NCI-H2196 (cell line): ENCODE data around the gene ITGA8.
"Not testable (repeated sequence)": the region's sequence is repeated elsewhere in the genome, so short reads cannot be mapped to it uniquely, and the experiment has no call there.

ENCODE experiments used
- DNase-seq: peaks from one replicate; lab custom pipeline; 2025; ENCODE audit not compliant: unreplicated experiment; lab: John Stamatoyannopoulos, UW

Gene ITGA8

DNA sequence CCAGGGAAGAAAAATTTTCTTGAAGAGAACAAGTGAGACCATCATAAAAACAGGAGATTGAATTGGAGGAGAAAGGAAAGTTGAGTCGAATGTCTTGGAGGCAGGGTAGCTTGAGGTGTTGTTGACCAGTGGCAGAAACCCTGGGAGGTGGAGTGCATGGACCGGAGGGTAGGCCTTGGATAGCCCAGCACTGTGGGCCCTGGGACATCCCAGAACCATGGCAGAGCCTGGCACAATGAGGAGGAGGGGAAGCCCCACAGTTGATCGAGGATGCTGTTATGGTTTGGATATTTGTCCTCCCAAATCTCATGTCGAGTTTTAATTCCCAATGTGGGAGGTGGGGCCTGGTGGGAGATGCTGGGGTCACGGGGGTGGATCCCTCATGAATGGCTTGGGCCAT lies 157.1 kb downstream of the ITGA8 start:
- DNase-seq = no peak

DNA sequence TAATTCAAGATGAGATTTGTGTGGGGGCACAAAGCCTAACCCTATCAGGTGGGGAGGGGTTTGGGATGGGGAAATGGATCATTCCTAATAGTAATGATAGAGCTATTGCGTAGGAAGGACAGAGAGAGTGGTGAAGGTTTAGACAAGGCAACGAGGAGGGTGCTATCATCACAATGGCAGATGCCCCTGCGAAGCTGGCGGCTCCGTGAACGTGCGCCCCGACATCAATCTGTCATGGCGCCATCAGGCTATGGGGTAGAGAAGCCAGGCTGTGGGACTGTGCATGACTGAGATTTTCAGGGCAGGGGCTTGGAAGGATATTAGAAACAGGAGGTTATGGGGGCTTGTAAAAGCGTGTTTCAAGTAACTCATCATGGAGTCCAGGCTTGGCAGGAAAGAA lies 157.6 kb downstream of the ITGA8 start:
- DNase-seq = no peak

DNA sequence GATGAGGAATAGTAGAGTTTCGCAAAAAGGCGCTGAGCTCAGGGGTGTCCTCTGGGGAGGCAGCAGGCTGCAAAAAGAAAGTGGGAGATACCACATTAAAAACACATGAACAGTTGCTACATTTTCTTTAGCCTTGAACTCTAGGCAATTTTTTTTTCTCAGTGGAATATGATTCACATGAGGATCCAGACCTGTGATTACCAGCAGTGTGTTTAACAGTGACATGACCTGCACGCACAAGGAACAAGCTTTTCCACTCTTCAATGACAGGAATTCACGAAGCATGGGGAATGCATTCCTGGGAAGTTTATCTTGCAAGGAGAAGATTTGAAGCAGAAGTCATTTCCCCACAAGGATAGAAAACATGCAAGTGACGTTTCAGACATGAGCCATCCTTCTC lies 161.6 kb downstream of the ITGA8 start:
- DNase-seq = no peak

DNA sequence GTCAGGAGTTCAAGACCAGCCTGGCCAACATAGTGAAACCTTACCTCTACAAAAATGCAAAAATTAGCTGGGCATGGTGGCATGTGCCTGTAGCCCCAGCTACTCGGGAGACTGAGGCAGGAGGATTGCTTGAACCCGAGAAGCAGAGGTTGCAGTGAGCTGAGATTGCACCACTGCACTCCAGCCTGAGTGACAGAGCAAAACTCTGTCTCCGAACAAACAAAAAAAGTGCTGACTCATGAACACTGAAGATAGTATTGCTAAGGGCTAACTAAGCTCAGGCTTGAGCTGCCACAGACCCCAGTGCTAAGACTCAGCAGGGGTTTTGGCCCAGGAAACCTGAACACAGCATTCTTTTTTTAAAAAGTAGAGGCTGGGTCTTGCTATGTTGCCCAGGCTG lies 162.6 kb downstream of the ITGA8 start:
- DNase-seq = not testable (repeated sequence)

DNA sequence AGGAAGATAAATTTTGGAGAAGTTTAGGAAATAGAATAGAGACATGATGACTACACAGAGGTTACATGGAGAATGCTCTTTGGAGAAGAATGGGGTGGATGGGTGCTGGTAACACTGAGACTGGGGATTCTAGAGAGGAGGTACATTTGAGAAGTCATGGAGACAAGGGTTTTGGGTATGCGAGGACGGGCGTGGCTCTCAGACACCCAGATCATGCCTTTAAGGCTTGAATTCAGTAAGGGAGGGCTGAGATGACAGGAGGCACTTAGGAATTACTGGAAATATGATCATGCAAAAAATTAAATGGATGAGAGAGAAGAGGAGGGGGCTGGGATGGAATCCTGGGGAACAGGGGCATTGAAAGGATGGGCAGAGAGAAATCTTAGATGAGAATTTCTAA lies 168.8 kb downstream of the ITGA8 start:
- no peak for DNase-seq

DNA sequence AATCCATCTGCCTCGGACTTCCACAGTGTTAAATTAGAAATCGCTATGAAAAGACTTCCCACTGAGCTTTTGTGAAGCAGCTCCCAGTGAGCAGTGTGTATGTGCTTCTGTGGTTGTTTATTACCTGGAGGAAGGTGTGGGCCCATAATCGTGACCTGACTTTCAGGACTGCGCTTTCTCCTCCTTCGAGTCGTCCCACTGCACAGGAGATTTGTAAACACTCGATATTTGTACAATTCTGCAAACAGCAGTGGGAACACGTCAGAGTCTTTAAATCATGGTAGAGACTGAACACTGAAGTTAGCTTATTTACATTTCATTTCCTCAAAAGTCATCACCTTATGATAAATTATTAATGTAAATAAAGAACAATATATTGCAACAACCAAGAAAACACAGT lies 171.4 kb downstream of the ITGA8 start:
- DNase-seq = no peak

DNA sequence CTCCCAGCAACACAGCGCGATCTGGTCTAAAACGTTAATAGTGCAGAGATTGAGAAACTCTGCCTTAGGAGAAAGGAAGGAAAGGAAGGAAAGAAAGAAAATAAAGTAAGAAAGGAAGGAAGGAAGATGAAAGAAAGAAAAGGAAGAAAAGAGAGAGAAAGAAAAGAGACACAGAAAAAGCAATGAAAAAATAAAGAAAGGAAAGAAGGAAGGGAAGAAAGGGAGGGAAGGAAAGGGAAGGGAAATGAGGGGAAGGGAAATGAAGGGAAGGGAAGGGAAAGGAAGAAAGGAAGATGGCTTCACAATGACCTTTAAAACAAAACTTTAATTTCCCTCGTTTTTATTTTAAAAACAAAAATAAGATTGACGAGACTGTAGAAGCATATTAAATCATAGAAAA lies 173.1 kb downstream of the ITGA8 start:
- no peak for DNase-seq

DNA sequence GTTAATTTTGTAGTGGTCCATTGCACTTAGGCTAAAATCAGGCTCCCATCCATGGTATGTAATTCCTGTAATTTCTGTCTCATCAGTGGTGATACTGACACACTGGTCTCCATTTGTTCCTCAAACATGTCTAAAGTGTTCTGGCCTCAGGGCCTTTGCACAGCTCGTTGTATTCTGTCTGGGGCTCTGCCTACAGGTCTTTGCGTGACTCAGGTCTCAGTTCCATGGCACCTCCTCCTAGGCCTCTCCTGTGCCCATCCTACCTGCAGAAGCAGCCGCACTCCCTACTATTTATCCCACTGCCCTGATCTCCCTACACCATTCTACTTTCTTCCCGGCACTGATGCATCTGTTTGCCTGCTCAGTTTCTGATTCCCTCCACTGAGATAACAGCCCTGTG lies 173.8 kb downstream of the ITGA8 start:
- DNase-seq = no peak

DNA sequence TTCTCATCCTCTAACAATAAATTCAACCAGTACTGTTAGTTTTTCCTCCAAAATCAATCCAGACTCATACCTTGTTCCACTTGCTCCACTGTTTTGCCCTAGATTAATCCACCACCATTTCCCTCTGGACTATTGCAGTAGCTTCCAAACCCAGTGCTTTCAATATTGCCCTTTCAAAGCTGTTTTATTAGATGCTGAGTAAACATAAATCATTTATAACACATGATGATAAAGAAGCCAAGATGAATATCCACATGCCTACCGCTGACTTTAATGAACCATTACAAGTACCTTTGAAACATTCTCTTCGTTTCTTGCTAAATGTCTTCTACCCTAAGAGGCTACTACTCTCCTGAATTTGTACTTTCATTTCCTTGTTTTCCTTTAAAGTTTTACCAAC lies 174.5 kb downstream of the ITGA8 start:
- DNase-seq = no peak

DNA sequence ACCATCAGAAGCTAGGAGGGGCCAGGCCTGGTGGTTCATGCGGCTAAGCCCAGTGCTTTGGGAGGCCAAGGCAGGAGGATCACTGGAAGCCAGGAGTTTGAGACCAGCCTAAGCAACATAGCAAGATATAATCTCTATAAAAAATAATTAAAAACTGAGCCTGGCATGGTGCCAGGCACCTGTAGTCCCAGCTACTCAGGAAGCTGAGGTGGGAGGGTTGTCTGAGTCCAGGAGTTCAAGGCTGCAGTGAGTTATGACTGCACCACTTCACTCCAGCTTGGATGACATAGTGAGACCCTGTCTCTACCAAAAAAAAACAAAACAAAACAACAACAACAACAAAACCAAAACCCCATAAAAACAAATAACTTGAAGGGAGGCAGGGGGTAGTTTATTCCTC lies 175.7 kb downstream of the ITGA8 start:
- DNase-seq = no peak

DNA sequence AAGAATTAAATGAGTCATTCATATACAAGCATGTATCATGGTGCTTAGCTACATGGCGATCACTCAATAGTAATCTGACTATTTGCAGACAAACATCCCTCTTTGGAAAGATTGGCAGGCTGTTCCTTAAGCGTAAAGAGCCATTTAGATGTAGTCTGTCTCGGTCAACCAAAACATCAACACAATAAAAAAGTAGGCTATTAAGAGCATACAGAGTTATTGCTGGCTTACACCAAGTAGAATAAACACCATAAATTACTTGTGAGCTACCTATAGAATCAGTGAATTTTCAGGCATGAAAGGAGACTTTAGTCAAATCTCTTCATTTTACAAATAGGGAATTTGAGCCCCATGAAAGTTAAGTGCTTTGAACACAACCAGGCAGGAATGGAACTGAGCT lies 176.9 kb downstream of the ITGA8 start:
- DNase-seq = no peak

DNA sequence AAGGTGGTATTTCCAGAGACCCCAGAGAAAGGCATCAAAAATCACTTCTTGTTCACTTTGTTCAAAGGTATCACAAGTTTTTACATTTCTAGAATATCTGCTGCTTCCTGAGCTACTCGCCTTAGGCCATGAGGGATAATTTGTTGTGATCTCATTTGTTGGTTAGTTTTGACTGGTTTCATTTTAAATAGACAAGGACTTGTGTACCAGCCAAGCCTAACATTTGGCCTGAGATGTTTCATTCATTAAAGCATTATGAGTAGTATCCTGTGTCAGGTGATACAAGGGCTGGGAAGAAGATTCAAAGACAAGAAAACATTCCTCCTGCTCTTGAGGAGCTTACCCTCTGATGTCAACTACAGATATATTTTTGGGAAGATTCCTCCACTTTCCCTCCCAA lies 178.3 kb downstream of the ITGA8 start:
- no peak for DNase-seq

DNA sequence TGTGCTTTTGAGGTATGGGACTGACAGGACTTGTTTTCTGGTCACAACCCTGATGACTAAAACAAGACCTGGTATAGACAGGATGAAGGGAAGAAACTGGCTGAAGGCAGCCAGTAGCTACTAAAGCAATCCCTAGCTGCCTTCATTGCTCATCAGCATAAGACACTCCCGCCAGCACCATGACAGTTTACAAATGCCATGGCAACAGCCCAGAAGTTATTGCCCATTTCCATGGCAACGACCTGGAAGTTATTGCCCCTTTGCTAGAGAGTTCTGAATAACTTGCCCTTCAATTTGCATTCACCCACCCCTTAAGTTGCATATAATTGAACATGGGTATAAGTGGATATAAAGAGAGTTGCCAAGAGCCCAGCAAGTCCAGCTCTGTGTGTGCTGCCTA lies 179.0 kb downstream of the ITGA8 start:
- DNase-seq = no peak

DNA sequence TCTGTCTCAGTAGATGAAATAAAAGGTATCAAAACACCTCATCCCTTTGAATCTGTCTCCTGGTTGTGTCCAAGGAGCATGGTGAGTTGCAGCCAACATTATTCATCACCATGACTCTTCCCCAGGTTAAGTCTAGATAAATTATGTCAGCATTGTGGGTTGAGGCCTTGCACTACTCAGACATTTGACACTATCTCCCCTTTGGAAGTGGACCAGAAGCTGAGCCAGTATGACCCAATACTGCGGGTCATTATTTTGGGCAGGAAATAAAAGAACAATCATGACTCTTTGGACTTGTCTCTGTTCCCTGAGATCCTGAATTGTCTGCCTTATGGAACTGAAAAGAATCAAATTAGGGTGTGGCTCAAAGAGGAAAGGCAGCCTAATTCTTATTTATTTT lies 180.5 kb downstream of the ITGA8 start:
- DNase-seq = no peak

DNA sequence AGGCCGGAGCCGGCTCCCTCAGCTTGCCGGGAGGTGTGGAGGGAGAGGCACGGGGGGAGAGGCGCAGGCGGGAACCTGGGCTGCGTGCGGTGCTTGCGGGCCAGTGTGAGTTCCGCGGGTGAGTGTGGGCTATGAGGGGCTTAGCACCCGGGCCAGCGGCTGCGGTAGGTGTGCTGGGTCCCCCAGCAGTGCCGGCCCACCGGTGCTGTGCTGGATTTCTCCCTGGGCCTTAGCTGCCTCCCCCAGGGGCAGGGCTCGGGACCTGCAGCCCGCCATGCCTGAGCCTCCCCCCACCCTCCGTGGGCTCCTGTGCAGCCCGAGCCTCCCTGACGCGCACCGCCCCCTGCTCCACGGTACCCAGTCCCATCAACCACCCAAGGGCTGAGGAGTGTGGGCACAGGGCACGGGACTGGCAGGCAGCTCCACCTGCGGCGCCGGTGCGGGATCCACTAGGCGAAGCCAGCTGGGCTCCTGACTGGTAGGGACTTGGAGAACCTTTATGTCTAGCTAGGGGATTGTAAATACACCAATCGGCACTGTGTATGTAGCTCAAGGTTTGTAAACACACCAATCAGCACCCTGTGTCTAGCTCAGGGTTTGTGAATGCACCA lies 184.7 kb downstream of the ITGA8 start:
- not testable (repeated sequence) for DNase-seq

DNA sequence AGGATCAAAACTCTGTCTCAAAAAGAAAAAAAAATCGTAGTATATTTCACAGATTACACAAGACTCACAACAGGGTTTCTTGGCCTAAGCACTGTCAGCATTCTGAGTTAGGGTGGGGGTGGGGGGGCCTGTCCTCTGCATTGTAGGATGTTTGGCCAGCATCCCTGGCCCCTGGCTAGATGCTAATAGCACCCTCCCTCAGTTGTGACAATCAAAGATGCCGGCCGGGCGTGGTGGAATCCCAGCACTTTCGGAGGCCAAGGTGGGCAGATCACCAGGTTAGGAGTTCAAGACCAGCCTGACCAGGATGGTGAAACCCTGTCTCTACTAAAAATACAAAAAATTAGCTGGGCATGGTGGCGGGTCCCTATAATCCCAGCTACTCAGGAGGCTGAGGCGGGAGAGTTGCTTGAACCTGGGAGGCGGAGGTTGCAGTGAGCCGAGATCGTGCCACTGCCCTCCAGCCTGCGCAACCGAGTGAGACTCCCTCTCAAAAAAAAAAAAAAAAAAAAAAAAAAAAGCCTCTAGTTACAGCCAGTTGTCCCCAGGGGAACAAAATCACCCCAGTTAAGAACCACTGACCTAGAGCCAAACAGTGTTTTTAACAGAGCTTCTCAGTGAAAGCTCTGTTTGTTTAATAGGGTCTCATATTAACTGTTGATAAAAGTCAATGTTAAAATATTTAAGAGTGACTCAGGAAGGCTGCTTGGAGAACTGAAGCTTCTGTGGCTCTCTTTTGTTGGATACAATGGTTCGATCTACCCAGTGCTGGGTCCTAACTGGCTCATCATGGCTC lies 187.6 kb downstream of the ITGA8 start:
- DNase-seq = no peak

DNA sequence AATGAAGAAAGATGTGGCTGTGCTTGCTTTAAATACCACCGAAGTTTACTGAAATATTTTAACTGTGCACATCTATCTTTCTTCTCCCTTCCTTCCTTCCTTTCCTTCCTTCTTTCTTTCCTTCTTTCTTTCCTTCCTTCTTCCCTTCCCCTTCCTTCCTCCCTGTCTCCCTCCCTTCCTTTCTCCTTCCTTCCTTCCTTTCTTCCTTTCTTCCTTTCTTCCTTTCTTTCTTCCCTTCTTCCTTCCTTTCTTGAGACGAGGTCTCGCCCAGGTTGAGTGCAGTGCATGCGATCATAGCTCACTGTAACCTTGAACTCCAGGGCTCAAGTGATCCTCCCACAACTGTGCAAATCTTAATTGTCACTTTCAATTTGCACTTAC lies 190.9 kb downstream of the ITGA8 start:
- no peak for DNase-seq

DNA sequence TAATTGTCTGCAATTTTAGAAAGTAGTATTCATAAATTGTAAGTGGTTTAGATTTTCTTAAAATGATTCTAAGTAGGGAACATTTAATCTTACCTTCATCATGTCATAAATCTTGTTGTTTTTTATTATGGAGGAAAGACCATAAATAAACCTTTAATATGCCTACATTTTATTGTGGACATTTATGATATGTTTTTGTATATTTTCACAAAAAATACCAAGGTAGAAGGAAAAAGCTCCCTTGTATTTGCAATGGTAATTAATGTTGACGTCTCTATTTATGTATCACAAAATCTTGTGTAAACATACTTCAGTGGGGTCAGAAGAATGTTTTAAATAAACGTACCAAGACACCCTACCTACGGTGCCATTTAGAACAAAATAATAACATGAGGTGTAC lies 193.0 kb downstream of the ITGA8 start:
- no peak for DNase-seq

DNA sequence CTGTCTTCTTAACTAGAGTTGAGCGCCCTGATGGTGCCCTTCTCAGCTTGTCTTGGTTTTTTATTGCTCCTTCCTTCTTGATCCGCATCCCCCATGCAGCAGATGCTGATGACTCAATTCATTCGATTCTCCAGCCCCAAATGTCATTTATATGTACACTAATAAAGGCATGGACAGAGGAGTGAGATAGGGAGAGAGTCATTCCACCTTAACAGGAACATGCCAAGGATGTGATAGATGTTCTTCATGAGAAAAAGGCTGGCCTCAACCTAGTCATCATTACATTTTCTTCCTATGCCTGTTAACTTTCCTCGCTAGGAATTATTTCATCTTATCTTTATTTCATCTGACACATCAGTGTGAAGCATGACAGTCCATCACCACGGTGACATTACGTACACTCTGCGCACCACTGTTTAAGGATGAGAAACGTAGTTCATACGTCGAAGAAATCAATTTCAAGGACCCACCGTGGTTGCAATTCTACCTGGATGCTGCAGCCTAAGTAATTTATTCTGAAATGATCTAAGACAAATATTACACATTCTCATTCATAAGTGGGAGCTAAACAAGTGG lies 198.3 kb downstream of the ITGA8 start:
- DNase-seq = no peak

DNA sequence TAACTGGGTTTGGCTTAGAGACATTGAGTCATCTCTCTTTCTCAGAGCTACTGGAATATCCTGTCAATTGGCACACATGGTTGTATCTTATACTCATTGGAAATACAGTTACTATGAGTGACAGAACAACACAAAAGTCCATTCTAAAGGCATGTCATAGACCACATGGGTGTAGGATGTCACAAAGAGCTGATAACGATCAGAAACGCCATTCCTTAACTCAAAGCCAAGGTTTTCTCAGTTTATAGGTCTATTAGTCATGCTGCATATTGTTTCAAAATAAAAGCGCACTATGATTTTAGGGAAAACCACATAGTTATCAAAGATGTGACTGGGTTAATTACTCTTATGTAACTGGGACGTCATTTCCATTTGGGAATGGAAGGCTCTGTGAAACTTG lies 201.5 kb downstream of the ITGA8 start:
- no peak for DNase-seq

DNA sequence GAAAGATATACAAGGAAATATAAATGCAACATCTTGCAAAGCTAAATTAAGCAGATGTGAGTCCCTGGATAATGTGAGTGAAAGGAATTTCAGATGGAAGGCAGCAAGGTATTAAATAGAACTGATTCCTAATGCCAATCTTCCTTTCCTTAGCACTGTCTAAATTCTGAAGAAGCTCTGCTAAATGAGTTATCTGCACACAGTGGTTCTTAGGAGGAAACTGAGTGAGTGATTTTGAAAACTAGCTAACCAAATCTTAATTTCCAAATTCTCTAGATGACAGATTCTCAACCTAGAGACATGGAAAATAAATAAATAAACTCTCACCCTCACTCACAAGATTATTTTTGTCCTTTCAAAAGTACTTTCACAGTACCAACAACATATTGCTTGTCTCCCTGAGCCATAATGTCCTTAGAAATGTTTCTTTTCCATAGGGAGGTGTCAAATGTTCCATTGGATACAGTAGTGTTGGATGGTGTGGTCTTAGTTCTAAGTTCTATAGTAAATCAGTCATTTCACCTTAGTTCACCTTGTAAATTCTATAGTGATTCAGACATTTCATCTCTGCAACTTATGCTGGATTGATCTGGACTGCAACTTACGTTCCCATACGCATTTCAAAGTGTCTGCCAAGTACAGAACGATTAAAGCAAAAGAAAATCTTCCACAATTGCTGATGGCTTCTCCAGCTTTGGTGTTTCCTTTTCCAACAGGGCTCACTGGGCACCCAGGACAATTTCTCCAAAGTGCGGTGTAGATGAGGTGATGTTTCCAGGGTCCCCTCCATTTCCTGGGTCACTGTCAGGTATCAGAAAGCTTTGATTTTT lies 203.3 kb downstream of the ITGA8 start:
- no peak for DNase-seq

DNA sequence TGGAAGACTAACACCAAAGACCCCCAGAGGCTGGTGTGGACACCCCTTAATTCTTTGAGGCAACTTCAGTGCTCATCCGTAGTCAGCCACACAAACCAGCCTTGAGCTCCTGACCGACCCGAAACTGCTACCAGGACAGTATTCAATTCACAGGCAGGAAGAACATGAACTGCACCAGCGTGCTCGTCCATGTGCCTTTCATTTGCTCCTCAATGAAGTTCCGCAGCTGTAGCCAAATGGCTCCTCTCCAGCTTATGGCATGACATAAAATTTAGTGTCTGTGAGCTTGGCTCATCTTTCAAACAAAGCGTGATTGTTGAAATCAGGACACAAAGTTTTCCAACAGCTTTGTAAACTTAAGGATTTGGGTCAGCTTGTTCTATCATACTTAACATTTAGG lies 204.5 kb downstream of the ITGA8 start:
- no peak for DNase-seq
